Muscle layer of duodenum (tissue), 2 donors: ENCODE measurements around the gene RRBP1.
A peak's percentile ranks its signal among the peaks of the same experiment; 100 is the strongest.

Experiments
- H3K27ac ChIP-seq: one replicate; pipeline ENCODE4 v1.7.0; 2013; ENCODE audit warnings: mild to moderate bottlenecking, low read length
- H3K27me3 ChIP-seq: one replicate; pipeline ENCODE4 v1.7.0; 2013; ENCODE audit warnings: low read depth, mild to moderate bottlenecking, control low read depth, low read length
- H3K36me3 ChIP-seq, 2 donors: one replicate each; pipeline ENCODE4 v1.7.0; 2013; ENCODE audit warnings: low read length in 2 of 2, control low read depth in 1 of 2, mild to moderate bottlenecking in 1 of 2; ENCODE audit not compliant: insufficient read depth in 2 of 2, control insufficient read depth in 1 of 2
- H3K4me1 ChIP-seq, 2 donors: one replicate each; pipeline ENCODE4 v1.7.0; 2013; ENCODE audit warnings: low read length in 2 of 2, mild to moderate bottlenecking in 2 of 2, control low read depth in 1 of 2, moderate library complexity in 1 of 2; ENCODE audit not compliant: insufficient read depth in 2 of 2, control insufficient read depth in 1 of 2
- H3K4me3 ChIP-seq, 2 donors: one replicate each; pipeline ENCODE4 v1.7.0; 2013; ENCODE audit warnings: low read length in 2 of 2, low read depth in 1 of 2, mild to moderate bottlenecking in 1 of 2
- H3K9me3 ChIP-seq, 2 donors: one replicate each; pipeline ENCODE4 v1.7.0; 2013; ENCODE audit warnings: low read length in 2 of 2, control low read depth in 1 of 2, mild to moderate bottlenecking in 1 of 2; ENCODE audit not compliant: control insufficient read depth in 1 of 2
- donor health status: healthy.

Gene RRBP1

GRCh38 chr20:17583126-17583525 lies 98.9 kb downstream of the RRBP1 start:
- Histone ChIP-seq H3K4me1 (peaks cover 12 to 66% of the 10 kb centered on the region in 2 donors), H3K27me3 (no peaks in the 10 kb centered on the region), H3K27ac (no peak overlapping the region), H3K36me3 (peaks cover 0 to 8% of the 10 kb centered on the region in 2 donors), H3K9me3 (no peaks in the 10 kb centered on the region), H3K4me3 (no peak overlapping the region)

GRCh38 chr20:17580895-17581294 lies 101.1 kb downstream of the RRBP1 start:
- Histone ChIP-seq H3K4me3 (no peak overlapping the region), H3K4me1 (peaks cover 5 to 61% of the 10 kb centered on the region in 2 donors)

GRCh38 chr20:17579369-17580039 lies 102.5 kb downstream of the RRBP1 start:
- H3K4me1 ChIP-seq: peaks cover 5 to 61% of the 10 kb centered on the region in 2 donors
- H3K9me3 ChIP-seq: no peaks in the 10 kb centered on the region

More at GRCh38 chr20:17580895-17581294, 101.1 kb downstream of the RRBP1 start:
- Histone ChIP-seq H3K27me3 (no peaks in the 10 kb centered on the region), H3K9me3 (no peaks in the 10 kb centered on the region), H3K36me3 (peaks cover 0 to 4% of the 10 kb centered on the region in 2 donors), H3K27ac (no peak overlapping the region)

GRCh38 chr20:17576215-17576614 lies 105.8 kb downstream of the RRBP1 start:
- Histone ChIP-seq H3K4me3 (peak overlapping the region in 1 of 2 donors; percentile 32), H3K27me3 (no peaks in the 10 kb centered on the region), H3K36me3 (no peaks in the 10 kb centered on the region), H3K4me1 (peaks cover 5 to 54% of the 10 kb centered on the region in 2 donors), H3K27ac (no peak overlapping the region), H3K9me3 (no peaks in the 10 kb centered on the region)

More at GRCh38 chr20:17579369-17580039, 102.5 kb downstream of the RRBP1 start:
- Histone ChIP-seq H3K36me3 (peaks cover 0 to 4% of the 10 kb centered on the region in 2 donors), H3K27ac (no peak overlapping the region), H3K4me3 (no peak overlapping the region), H3K27me3 (no peaks in the 10 kb centered on the region)

GRCh38 chr20:17573463-17573862 lies 108.6 kb downstream of the RRBP1 start:
- peaks cover 0 to 35% of the 10 kb centered on the region in 2 donors for H3K4me1 ChIP-seq
- no peaks in the 10 kb centered on the region for H3K27me3 ChIP-seq
- peaks cover 0 to 11% of the 10 kb centered on the region in 2 donors for H3K36me3 ChIP-seq
- no peaks in the 10 kb centered on the region for H3K9me3 ChIP-seq
- H3K27ac ChIP-seq: peak overlapping the region; percentile 27
- H3K4me3 ChIP-seq: peak overlapping the region; percentile 82 to 90

- H3K4me3 ChIP-seq: peak overlapping the region; percentile 82 to 90
- no peaks in the 10 kb centered on the region for H3K27me3 ChIP-seq
- peaks cover 0 to 11% of the 10 kb centered on the region in 2 donors for H3K36me3 ChIP-seq
- H3K4me1 ChIP-seq: peaks cover 0 to 36% of the 10 kb centered on the region in 2 donors
- H3K27ac ChIP-seq: peak overlapping the region; percentile 96
- no peaks in the 10 kb centered on the region for H3K9me3 ChIP-seq
These were observed 109.9 kb downstream of the RRBP1 start for GRCh38 chr20:17572034-17572638.

GRCh38 chr20:17571153-17571527 lies 110.9 kb downstream of the RRBP1 start:
- Histone ChIP-seq H3K9me3 (no peaks in the 10 kb centered on the region), H3K4me3 (peak overlapping the region; percentile 82 to 90), H3K36me3 (peaks cover 0 to 11% of the 10 kb centered on the region in 2 donors), H3K27me3 (no peaks in the 10 kb centered on the region), H3K4me1 (peaks cover 0 to 28% of the 10 kb centered on the region in 2 donors), H3K27ac (peak overlapping the region; percentile 96)

- Histone ChIP-seq H3K4me3 (peak overlapping the region; percentile 82 to 90), H3K9me3 (no peaks in the 10 kb centered on the region), H3K36me3 (peaks cover 0 to 11% of the 10 kb centered on the region in 2 donors), H3K27me3 (no peaks in the 10 kb centered on the region), H3K27ac (peak overlapping the region; percentile 96), H3K4me1 (peaks cover 0 to 28% of the 10 kb centered on the region in 2 donors)
These were observed 111.5 kb downstream of the RRBP1 start for GRCh38 chr20:17570347-17571152.

- no peaks in the 10 kb centered on the region for H3K9me3 ChIP-seq
- peaks cover 0 to 22% of the 10 kb centered on the region in 2 donors for H3K4me1 ChIP-seq
- H3K4me3 ChIP-seq: peak within 1 kb of the TSS; percentile 82 to 90
- H3K36me3 ChIP-seq: peaks cover 0 to 11% of the 10 kb centered on the region in 2 donors
- H3K27ac ChIP-seq: peak within 1 kb of the TSS; percentile 96
- H3K27me3 ChIP-seq: no peaks in the 10 kb centered on the region
These were observed 112.3 kb downstream of the RRBP1 start, which contains the start of gene DSTN for GRCh38 chr20:17569616-17570346. Gene DSTN (plus strand): TSS chr20:17570075. CDS start chr20:17570209, 134 bp downstream.

- no peaks in the 10 kb centered on the region for H3K9me3 ChIP-seq
- H3K4me3 ChIP-seq: peak overlapping the region; percentile 49 to 82
- H3K27ac ChIP-seq: peak overlapping the region; percentile 90
- peaks cover 0 to 11% of the 10 kb centered on the region in 2 donors for H3K36me3 ChIP-seq
- no peaks in the 10 kb centered on the region for H3K27me3 ChIP-seq
- peaks cover 0 to 18% of the 10 kb centered on the region in 2 donors for H3K4me1 ChIP-seq
These were observed 113.0 kb downstream of the RRBP1 start for GRCh38 chr20:17568972-17569521.
